Ovary (tissue), 9 donors: ENCODE results near the gene CMTM3. TPM values are rescaled to one million over a fixed set of nuclear protein-coding genes. Genes with fewer than 3 reads are reported as not detected.
"Not testable (repeated sequence)": the region's sequence is repeated elsewhere in the genome, so short reads cannot be mapped to it uniquely, and the experiment has no call there.

Source experiments
- DNase-seq, 5 donors: peaks; one replicate each; pipeline ENCODE4 v3.0.0-alpha.2; 2019 to 2020
- H3K27ac ChIP-seq, 2 donors: fragments of 200-600 bp; one replicate each; pipeline versions ENCODE4 v1.5.1 to v1.8.0; 2019 to 2022
- H3K27me3 ChIP-seq: fragments of 200-600 bp; one replicate; pipeline ENCODE4 v1.8.0; 2022
- H3K36me3 ChIP-seq: fragments of 200-600 bp; sonication (generic); one replicate; pipeline ENCODE4 v1.5.1; 2019
- H3K4me1 ChIP-seq: one replicate; pipeline ENCODE4 v1.8.1; 2013; ENCODE audit warnings: mild to moderate bottlenecking, moderate library complexity; ENCODE audit not compliant: insufficient read depth
- H3K4me3 ChIP-seq: fragments of 200-600 bp; sonication (generic); one replicate; pipeline ENCODE4 v1.5.1; 2017
- H3K9me3 ChIP-seq, 2 donors: fragments of 200-600 bp in 1 of 2; sonication (generic) in 1 of 2; one replicate each; pipeline versions ENCODE4 v1.5.1 to v1.8.1; 2013 to 2019; ENCODE audit warnings: mild to moderate bottlenecking in 1 of 2, moderate library complexity in 1 of 2
- EP300 ChIP-seq: sonication (generic); formaldehyde crosslinking; IDR thresholded peaks from one replicate; pipeline ENCODE4 v1.6.1; 2017; ENCODE audit warnings: antibody characterized with exemption
- POLR2A ChIP-seq: fragments of 450-650 bp; IDR thresholded peaks from one replicate; pipeline ENCODE4 v1.6.1; 2017; ENCODE audit warnings: antibody characterized with exemption, mild to moderate bottlenecking, moderate library complexity
- WGBS, 3 donors: extraction: QIAGEN DNeasy Blood & Tissue Kit in 1 of 3; methylation state at CpG; one replicate each; pipeline versions ENCODE4 v1.1.5 to v1.1.7; 2013 to 2017; 5-methylcytosine and 5-hydroxymethylcytosine counted together
- intact Hi-C, 4 donors: fragments of 100-400 bp; cut with DNase I; formaldehyde crosslinking; loops; one replicate each; pipeline versions ENCODE4 v1.11.0 to v1.15.1; 2022 to 2023
- polyA plus RNA-seq, 2 donors: library from polyadenylated mRNA; stranded (reverse); fragments of 200-250 nt in 1 of 2; fragments of 350-450 nt in 1 of 2; fragmentation: Illumina TruSeq in 1 of 2; extraction: RNeasy Lipid Tissue Mini Kit (QIAGEN cat#74804) in 1 of 2; gene quantifications; one replicate each; pipeline ENCODE4 v1.2.3, GENCODE V29; 2013 to 2014
- total RNA-seq, 7 donors: library from RNA; depleted of rRNA in 2 of 7; stranded (reverse); fragments of >200 nt in 2 of 7; fragmentation: NEBNext Ultra II Directional in 3 of 7; extraction: Animal tissue kit (Norgen Biotek cat#: 25700) in 3 of 7; gene quantifications; one replicate each; pipeline versions ENCODE4 v1.1.0 to v1.2.4, GENCODE V29; 2016 to 2023
- TF ChIP-seq, protein P1 (sequence below), 3 donors: fragments of 450-650 bp in 2 of 3; fragments of 200-600 bp in 1 of 3; IDR thresholded peaks; one replicate each; pipeline versions ENCODE4 v1.5.1 to v1.8.0; 2016 to 2022; ENCODE audit warnings: antibody characterized with exemption in 3 of 3, mild to moderate bottlenecking in 1 of 3
- donor health status: DM: no; HTN: no; CAD: no; lungs with moderate emphysema.
- donor health status: DM: no; HTN: no; CAD: no.
- donor health status: Bipolar disorder and iron deficiency.
- donor health status: DM: yes; HTN: yes; CAD: no.
- donor health status: DM: no; HTN: no; CAD: no.
- donor health status: DM: yes; HTN: yes; CAD: no.

The CMTM3 gene
- total and polyA plus RNA-seq, 9 donors = 22.9 to 60.5 (median 43.2) TPM

DNA sequence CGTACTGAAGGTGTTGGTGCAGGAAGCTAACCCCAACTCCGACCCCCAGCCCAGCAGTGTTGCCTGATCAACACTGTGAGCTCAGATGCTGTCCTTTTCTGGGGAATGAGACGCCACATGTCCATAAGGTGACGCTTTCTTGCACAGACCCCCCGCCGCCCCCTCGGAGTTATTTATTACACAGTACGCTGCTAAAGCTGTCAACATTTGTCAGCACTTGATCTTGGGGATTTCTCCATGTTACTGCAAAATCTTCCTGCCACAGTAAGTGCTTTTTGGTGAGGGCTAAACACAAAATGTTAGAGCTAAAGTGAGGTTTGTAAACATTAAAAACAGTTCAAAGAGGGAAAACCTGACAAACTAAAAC is 15.9 kb downstream of the CMTM3 start:
- no peak overlapping the region for H3K27ac ChIP-seq
- no peak for DNase-seq
- H3K9me3 ChIP-seq = no peaks in the 10 kb centered on the region
- H3K36me3 ChIP-seq = no peaks in the 10 kb centered on the region
- WGBS, 3 donors = 90 to 92% (median 92%) methylated on average over 8 of the region's 8 CpGs
- no peaks in the 10 kb centered on the region for H3K27me3 ChIP-seq
- no peak overlapping the region for H3K4me3 ChIP-seq
- intact Hi-C loops = loop anchor here in 1 of 4 donors (10.0 kb wide), 1 partner anchor 1154 kb away; no protein-coding TSS in a partner anchor
- peaks cover 3% of the 10 kb centered on the region for H3K4me1 ChIP-seq
- TF ChIP-seq POLR2A (no peak), EP300 (no peak)
- TF ChIP-seq, protein P1, sequence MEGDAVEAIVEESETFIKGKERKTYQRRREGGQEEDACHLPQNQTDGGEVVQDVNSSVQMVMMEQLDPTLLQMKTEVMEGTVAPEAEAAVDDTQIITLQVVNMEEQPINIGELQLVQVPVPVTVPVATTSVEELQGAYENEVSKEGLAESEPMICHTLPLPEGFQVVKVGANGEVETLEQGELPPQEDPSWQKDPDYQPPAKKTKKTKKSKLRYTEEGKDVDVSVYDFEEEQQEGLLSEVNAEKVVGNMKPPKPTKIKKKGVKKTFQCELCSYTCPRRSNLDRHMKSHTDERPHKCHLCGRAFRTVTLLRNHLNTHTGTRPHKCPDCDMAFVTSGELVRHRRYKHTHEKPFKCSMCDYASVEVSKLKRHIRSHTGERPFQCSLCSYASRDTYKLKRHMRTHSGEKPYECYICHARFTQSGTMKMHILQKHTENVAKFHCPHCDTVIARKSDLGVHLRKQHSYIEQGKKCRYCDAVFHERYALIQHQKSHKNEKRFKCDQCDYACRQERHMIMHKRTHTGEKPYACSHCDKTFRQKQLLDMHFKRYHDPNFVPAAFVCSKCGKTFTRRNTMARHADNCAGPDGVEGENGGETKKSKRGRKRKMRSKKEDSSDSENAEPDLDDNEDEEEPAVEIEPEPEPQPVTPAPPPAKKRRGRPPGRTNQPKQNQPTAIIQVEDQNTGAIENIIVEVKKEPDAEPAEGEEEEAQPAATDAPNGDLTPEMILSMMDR (IDR thresholded peaks at IDR 0.05) = no peak

DNA sequence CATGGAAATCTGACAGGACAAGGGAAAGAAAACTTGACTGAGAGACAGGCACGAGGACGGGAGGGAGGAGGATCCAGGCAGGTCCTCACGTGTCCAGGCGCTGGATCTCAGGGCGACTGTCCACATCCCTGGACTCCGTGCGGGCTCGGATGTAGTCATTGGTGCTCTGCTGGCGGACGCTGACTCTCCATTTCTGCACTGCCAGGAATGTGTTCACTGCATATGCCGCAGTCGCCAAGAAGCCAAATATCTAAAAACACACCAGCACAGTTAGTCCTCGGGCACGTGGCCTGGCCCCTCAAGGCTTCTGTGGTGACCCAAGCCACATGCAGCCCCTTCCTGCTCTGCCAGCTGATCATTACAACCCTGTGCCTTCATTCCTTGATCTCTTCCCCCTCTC is 17.5 kb downstream of the CMTM3 start:
- DNase-seq = no peak
- no peaks in the 10 kb centered on the region for H3K9me3 ChIP-seq
- peaks cover 3% of the 10 kb centered on the region for H3K4me1 ChIP-seq
- no peak for TF ChIP-seq EP300
- TF ChIP-seq POLR2A = no peak
- TF ChIP-seq, protein P1 (IDR thresholded peaks at IDR 0.05) = no peak
- intact Hi-C loops = loop anchor here in 1 of 4 donors (10.0 kb wide), 1 partner anchor 1153 kb away; no protein-coding TSS in a partner anchor
- no peaks in the 10 kb centered on the region for H3K36me3 ChIP-seq
- H3K4me3 ChIP-seq = no peak overlapping the region
- no peak overlapping the region for H3K27ac ChIP-seq
- 89 to 95% (median 94%) methylated on average over 14 of the region's 14 CpGs for WGBS, 3 donors
- no peaks in the 10 kb centered on the region for H3K27me3 ChIP-seq

DNA sequence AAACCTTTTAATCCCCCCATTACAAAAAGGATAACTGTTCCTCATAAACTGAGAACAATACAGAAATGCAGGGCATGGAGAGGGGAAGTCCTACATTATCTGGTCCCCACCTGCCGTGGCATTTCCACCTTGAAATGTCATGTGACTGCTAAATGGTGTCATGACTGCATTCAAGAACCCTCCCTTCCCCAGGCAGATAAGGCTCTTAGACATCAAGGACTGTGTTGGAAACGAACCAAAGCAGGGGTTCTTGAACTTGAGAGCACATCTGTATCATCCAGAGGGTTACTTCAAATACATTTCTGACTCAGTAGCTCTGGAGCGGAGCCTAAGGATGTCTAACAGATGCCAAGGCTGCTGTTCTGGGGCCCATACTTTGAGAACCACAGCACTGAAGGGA is 18.4 kb downstream of the CMTM3 start:
- no peaks in the 10 kb centered on the region for H3K9me3 ChIP-seq
- peaks cover 2% of the 10 kb centered on the region for H3K4me1 ChIP-seq
- no peaks in the 10 kb centered on the region for H3K36me3 ChIP-seq
- intact Hi-C loops = loop anchor here in 1 of 4 donors (10.0 kb wide), 1 partner anchor 1152 kb away; no protein-coding TSS in a partner anchor
- DNase-seq = no peak
- no peak for TF ChIP-seq POLR2A
- TF ChIP-seq, protein P1 (IDR thresholded peaks at IDR 0.05) = no peak
- 56 to 72% (median 62%) methylated on average over 3 of the region's 3 CpGs for WGBS, 3 donors
- no peaks in the 10 kb centered on the region for H3K27me3 ChIP-seq
- no peak overlapping the region for H3K4me3 ChIP-seq
- H3K27ac ChIP-seq = no peak overlapping the region

DNA sequence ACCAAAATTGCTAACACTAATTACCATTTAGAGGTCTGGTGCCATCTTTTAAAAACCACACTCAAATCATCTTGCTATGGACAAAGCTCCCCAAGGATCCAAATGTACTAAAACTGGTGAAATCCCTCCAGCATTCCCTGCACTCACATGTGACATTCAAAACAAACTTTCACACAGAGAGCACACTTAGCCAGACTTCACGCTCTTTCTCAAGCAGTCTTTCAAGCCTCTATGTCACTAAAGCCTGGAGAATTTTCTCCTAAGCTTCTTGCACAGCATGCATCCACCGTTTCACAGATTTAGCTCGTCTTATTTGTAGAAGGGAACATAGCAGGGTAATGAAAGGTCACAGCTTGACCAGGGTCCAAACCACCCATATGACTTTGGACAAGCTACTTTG is 19.3 kb downstream of the CMTM3 start:
- Histone ChIP-seq H3K4me1 (peaks cover 4% of the 10 kb centered on the region), H3K4me3 (no peak overlapping the region), H3K27ac (no peak overlapping the region), H3K36me3 (no peaks in the 10 kb centered on the region), H3K9me3 (no peaks in the 10 kb centered on the region), H3K27me3 (no peaks in the 10 kb centered on the region)
- WGBS, 3 donors = 86 to 88% (median 88%) methylated on average over 3 of the region's 3 CpGs
- no peak for DNase-seq
- no peak for TF ChIP-seq POLR2A
- TF ChIP-seq, protein P1 (IDR thresholded peaks at IDR 0.05) = no peak
- no peak for TF ChIP-seq EP300
- intact Hi-C loops = loop anchor here in 1 of 4 donors (10.0 kb wide), 1 partner anchor 1151 kb away; no protein-coding TSS in a partner anchor

DNA sequence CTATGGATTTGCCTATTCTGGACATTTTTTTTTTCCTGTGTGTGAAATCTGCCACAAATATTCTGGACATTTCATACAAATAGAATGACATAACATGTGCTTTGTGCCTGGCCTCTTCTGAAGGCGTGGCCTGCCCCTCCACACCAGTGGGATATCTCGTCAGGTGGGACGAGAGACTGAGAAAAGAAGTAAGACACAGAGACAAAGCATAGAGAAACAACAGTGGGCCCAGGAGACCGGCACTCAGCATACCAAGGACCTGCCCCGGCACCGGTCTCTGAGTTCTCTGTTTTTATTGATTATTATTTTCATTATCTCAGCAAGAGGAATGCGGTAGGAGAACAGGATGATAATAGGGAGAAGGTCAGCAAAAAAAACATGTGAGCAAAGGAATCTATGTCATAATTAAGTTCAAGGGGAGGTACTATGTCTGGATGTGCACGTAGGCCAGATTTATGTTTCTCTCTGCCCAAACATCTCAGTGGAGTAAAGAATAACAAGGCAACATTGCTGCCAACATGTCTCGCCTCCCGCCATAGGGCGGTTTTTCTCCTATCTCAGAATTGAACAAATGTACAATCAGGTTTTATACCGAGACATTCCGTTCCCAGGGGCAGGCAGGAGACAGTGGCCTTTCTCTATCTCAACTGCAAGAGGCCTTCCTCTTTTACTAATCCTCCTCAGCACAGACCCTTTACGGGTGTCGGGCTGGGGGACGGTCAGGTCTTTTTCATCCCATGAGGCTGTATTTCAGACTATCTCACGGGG is 23.3 kb downstream of the CMTM3 start:
- not testable (repeated sequence) for H3K27ac ChIP-seq, H3K9me3 ChIP-seq, H3K27me3 ChIP-seq, H3K36me3 ChIP-seq, H3K4me1 ChIP-seq, H3K4me3 ChIP-seq
- intact Hi-C loops = loop anchor here in 1 of 4 donors (10.0 kb wide), 1 partner anchor 1147 kb away; no protein-coding TSS in a partner anchor
- 23 to 38% (median 26%) methylated on average over 17 of the region's 17 CpGs for WGBS, 3 donors
- peak in 1 of 5 donors; percentile 69 for DNase-seq
